ENCODE results near the gene MNS1. TPM values are rescaled to one million over a fixed set of nuclear protein-coding genes. Genes with fewer than 3 reads are reported as not detected.

The MNS1 gene
- total RNA-seq, 2 donors from 2014 or later, result 0.58 to 2.8 TPM

DNA sequence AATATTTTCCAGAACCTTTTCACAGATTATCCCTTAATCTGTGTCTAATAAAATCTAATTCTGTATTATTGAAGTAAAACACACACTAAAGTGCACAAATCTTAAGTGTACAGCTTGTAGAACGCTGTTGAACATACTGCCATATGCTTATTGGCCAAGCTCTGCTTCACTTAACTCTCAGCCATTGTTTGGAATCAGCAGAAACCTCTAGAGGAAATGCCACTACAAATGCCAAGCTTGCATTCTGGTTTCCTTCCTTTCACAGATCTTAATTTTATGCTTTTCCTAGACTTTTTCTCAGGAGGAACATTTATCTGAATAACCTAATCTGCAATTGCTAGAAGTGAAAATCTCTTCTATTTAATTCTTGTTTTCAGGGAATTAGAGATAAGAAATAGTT is 10.1 kb downstream of the MNS1 start:
- Histone ChIP-seq H3K9me3 (no peaks in the 10 kb centered on the region), H3K4me3 (no peak overlapping the region), H3K9ac (ENCODE audit: low read depth in 2 of 2, low read length in 2 of 2) (no peak overlapping the region), H3K4me1 (no peaks in the 10 kb centered on the region), H3K27ac (no peak overlapping the region), H3K27me3 (no peaks in the 10 kb centered on the region), H3K36me3 (no peaks in the 10 kb centered on the region)
- intact Hi-C loops (cut with DNase I), result no loop called here
- DNase-seq, result no peak
- TF ChIP-seq, protein P1, sequence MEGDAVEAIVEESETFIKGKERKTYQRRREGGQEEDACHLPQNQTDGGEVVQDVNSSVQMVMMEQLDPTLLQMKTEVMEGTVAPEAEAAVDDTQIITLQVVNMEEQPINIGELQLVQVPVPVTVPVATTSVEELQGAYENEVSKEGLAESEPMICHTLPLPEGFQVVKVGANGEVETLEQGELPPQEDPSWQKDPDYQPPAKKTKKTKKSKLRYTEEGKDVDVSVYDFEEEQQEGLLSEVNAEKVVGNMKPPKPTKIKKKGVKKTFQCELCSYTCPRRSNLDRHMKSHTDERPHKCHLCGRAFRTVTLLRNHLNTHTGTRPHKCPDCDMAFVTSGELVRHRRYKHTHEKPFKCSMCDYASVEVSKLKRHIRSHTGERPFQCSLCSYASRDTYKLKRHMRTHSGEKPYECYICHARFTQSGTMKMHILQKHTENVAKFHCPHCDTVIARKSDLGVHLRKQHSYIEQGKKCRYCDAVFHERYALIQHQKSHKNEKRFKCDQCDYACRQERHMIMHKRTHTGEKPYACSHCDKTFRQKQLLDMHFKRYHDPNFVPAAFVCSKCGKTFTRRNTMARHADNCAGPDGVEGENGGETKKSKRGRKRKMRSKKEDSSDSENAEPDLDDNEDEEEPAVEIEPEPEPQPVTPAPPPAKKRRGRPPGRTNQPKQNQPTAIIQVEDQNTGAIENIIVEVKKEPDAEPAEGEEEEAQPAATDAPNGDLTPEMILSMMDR (IDR thresholded peaks at IDR 0.05), result no peak

DNA sequence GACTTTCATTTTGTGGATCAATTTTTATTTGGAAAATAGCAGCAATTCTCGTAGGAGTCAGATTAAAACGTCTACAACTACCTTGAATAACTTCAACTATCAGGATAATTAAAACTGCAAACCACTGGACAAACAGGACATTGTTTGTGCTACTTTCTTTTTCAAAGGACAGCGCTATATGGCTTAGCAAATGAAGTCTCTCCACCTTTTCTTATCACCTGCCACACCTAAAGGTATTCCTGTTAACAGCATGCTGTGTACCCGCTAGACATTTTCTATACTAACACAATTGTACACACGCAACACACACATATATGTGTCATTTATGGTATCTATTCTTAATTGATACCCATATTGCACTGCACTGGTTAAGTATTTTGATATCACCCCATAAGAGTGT is 19.2 kb downstream of the MNS1 start:
- no peak for DNase-seq
- Histone ChIP-seq H3K9ac (ENCODE audit: low read depth in 2 of 2, low read length in 2 of 2) (no peak overlapping the region), H3K4me1 (no peaks in the 10 kb centered on the region), H3K27ac (no peak overlapping the region), H3K4me3 (no peak overlapping the region), H3K9me3 (no peaks in the 10 kb centered on the region), H3K27me3 (no peaks in the 10 kb centered on the region), H3K36me3 (no peaks in the 10 kb centered on the region)
- TF ChIP-seq, protein P1 (IDR thresholded peaks at IDR 0.05), result no peak
- intact Hi-C loops (cut with DNase I), result no loop called here

DNA sequence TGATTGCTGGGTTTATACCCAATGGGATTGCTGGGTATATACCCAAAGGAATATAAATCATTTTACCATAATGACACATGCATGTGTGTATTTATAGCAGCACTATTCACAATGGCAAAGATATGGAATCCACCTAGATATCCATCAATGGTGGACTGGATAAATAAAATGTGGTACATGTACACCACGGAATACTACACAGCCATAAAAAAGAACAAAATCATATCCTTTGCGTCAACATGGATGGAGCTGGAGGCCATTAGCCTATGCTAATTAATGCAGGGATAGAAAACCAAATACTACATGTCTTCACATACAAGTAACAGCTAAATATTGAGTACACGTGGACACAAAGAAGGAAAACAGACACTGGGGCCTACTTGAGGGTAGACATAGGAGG is 22.6 kb downstream of the MNS1 start:
- Histone ChIP-seq H3K9me3 (no peaks in the 10 kb centered on the region), H3K36me3 (no peaks in the 10 kb centered on the region), H3K9ac (ENCODE audit: low read depth in 2 of 2, low read length in 2 of 2) (no peak overlapping the region), H3K4me1 (no peaks in the 10 kb centered on the region), H3K27ac (no peak overlapping the region), H3K4me3 (no peak overlapping the region), H3K27me3 (no peaks in the 10 kb centered on the region)
- DNase-seq, result no peak
- intact Hi-C loops (cut with DNase I), result no loop called here
- TF ChIP-seq, protein P1 (IDR thresholded peaks at IDR 0.05), result no peak

DNA sequence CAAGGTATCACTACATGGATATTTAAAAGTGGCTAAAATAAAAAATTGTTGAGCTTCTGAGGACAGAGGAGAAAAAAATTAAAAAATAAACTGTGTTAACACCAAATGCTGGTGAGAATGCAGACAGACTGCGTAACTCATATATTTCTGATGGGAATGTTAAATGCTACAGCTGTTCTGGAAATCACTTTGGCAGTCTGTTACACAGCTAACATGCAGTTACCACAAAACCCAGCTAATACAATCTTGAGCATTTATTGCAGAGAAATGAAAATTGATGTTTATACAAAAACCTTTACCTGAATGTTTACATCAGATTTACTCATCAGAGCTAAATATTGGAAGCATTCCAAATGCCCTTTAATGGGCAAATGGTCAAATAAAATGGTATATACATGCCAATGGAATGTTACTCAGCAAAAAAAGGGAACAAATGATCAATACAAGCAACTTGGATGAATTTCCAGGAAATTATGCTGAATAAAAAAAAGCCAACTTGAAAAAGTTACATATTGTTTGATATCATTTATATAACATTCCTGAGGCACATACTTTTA is 24.6 kb downstream of the MNS1 start:
- intact Hi-C loops (cut with DNase I), result no loop called here
- no peak overlapping the region for H3K4me3 ChIP-seq
- TF ChIP-seq, protein P1 (IDR thresholded peaks at IDR 0.05), result no peak
- H3K27ac ChIP-seq, result no peak overlapping the region
- no peak overlapping the region for H3K9ac ChIP-seq (ENCODE audit: low read depth in 2 of 2, low read length in 2 of 2)
- H3K27me3 ChIP-seq, result no peaks in the 10 kb centered on the region
- H3K4me1 ChIP-seq, result no peaks in the 10 kb centered on the region
- no peak for DNase-seq
- H3K9me3 ChIP-seq, result no peaks in the 10 kb centered on the region
- H3K36me3 ChIP-seq, result no peaks in the 10 kb centered on the region

DNA sequence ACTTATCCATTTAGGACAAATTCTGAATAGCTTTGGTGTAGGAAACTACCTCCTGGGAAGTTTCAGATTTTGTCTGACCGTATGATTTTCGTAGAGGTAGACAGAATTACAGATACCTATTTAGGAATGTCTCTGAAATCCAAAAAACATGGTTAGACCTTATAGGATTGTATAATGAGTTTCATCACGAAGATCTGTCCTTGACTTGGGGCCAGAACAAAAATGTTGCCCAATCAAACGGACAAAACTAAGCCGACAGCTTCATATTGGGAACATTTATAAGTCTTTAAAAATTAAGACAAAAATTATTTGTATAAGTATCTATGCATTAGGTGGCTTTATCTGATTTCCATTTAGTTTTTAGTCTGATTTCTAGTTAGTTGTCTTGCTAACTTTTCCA is 32.6 kb downstream of the MNS1 start:
- H3K4me3 ChIP-seq, result no peak overlapping the region
- no peak overlapping the region for H3K27ac ChIP-seq
- intact Hi-C loops (cut with DNase I), result no loop called here
- H3K36me3 ChIP-seq, result no peaks in the 10 kb centered on the region
- no peaks in the 10 kb centered on the region for H3K27me3 ChIP-seq
- DNase-seq, result no peak
- TF ChIP-seq, protein P1 (IDR thresholded peaks at IDR 0.05), result no peak
- no peaks in the 10 kb centered on the region for H3K4me1 ChIP-seq
- H3K9ac ChIP-seq (ENCODE audit: low read depth in 2 of 2, low read length in 2 of 2), result no peak overlapping the region
- H3K9me3 ChIP-seq, result no peaks in the 10 kb centered on the region

Data from colonic mucosa (tissue), 4 donors.